ENCODE measurements around the gene CDK16. TPM values are rescaled to one million over a fixed set of nuclear protein-coding genes. Genes with fewer than 3 reads are reported as not detected.

The CDK16 gene
- total and polyA plus RNA-seq, 8 donors, result 31.2 to 156 (median 47.4) TPM

GRCh38 chrX:47199286-47199685, 19.2 kb upstream of the CDK16 start:
- H3K27me3 ChIP-seq, result no peaks in the 10 kb centered on the region
- H3K4me3 ChIP-seq, result no peak overlapping the region
- no peak for DNase-seq
- intact Hi-C loops (cut with DNase I; ENCODE audit: low total_unique reads), result loop anchor here (10.0 kb wide), 2 partner anchors 186 to 326 kb away; no protein-coding TSS in a partner anchor
- H3K27ac ChIP-seq, result no peak overlapping the region
- H3K36me3 ChIP-seq, result peaks cover 46 to 66% (median 64%) of the 10 kb centered on the region in 4 donors
- H3K9me3 ChIP-seq, result no peaks in the 10 kb centered on the region
- 78 to 94% (median 90%) methylated on average over 7 to 10 of the region's 10 CpGs for WGBS, 5 donors
- H3K4me1 ChIP-seq, result peaks cover 20 to 46% (median 40%) of the 10 kb centered on the region in 4 donors
- TF ChIP-seq EP300 (IDR thresholded peaks at IDR 0.05) (no peak), POLR2A (IDR thresholded peaks at IDR 0.05) (no peak), POLR2AphosphoS5 (IDR thresholded peaks at IDR 0.05) (no peak), CTCF (IDR thresholded peaks at IDR 0.05) (no peak)

GRCh38 chrX:47200385-47201150, 17.9 kb upstream of the CDK16 start:
- 71 to 83% (median 78%) methylated on average over 9 of the region's 9 CpGs for WGBS, 5 donors
- intact Hi-C loops (cut with DNase I; ENCODE audit: low total_unique reads), result no loop called here
- peak in 1 of 2 donors; percentile 40 for DNase-seq

GRCh38 chrX:47201345-47201944, 17.0 kb upstream of the CDK16 start:
- no peak overlapping the region for H3K4me3 ChIP-seq
- no peaks in the 10 kb centered on the region for H3K27me3 ChIP-seq
- H3K27ac ChIP-seq, result no peak overlapping the region
- 76 to 97% (median 85%) methylated on average over 7 to 9 of the region's 9 CpGs for WGBS, 5 donors
- TF ChIP-seq POLR2AphosphoS5 (IDR thresholded peaks at IDR 0.05), result no peak
- no peak for TF ChIP-seq POLR2A (IDR thresholded peaks at IDR 0.05)
- no peak for DNase-seq
- intact Hi-C loops (cut with DNase I; ENCODE audit: low total_unique reads), result no loop called here
- H3K9me3 ChIP-seq, result no peaks in the 10 kb centered on the region
- H3K36me3 ChIP-seq, result peaks cover 46 to 88% (median 86%) of the 10 kb centered on the region in 4 donors
- peaks cover 8 to 24% (median 19%) of the 10 kb centered on the region in 4 donors for H3K4me1 ChIP-seq

More at GRCh38 chrX:47200385-47201150, 17.9 kb upstream of the CDK16 start:
- Histone ChIP-seq H3K36me3 (peaks cover 46 to 79% (median 77%) of the 10 kb centered on the region in 4 donors), H3K27me3 (no peaks in the 10 kb centered on the region), H3K4me1 (peaks cover 15 to 33% (median 28%) of the 10 kb centered on the region in 4 donors), H3K9me3 (no peaks in the 10 kb centered on the region), H3K4me3 (no peak overlapping the region), H3K27ac (no peak overlapping the region)
- TF ChIP-seq POLR2AphosphoS5 (IDR thresholded peaks at IDR 0.05), result no peak

GRCh38 chrX:47202316-47202715, 16.2 kb upstream of the CDK16 start:
- no peaks in the 10 kb centered on the region for H3K27me3 ChIP-seq
- no peaks in the 10 kb centered on the region for H3K9me3 ChIP-seq
- intact Hi-C loops (cut with DNase I; ENCODE audit: low total_unique reads), result no loop called here
- no peak overlapping the region for H3K27ac ChIP-seq
- DNase-seq, result no peak
- WGBS, 5 donors, result 90 to 97% (median 95%) methylated on average over 5 to 11 of the region's 11 CpGs; no CpG with 5 or more reads in 1 of the 5 donors
- TF ChIP-seq CTCF (IDR thresholded peaks at IDR 0.05) (no peak), POLR2AphosphoS5 (IDR thresholded peaks at IDR 0.05) (no peak), EP300 (IDR thresholded peaks at IDR 0.05) (no peak), POLR2A (IDR thresholded peaks at IDR 0.05) (no peak)
- H3K4me1 ChIP-seq, result peaks cover 0 to 15% (median 10%) of the 10 kb centered on the region in 4 donors
- peaks cover 46 to 96% (median 95%) of the 10 kb centered on the region in 4 donors for H3K36me3 ChIP-seq
- no peak overlapping the region for H3K4me3 ChIP-seq

GRCh38 chrX:47202877-47203276, 15.6 kb upstream of the CDK16 start:
- H3K36me3 ChIP-seq, result peaks cover 46 to 100% (median 100%) of the 10 kb centered on the region in 4 donors
- H3K4me1 ChIP-seq, result peaks cover 0 to 10% (median 7%) of the 10 kb centered on the region in 4 donors
- no peak overlapping the region for H3K4me3 ChIP-seq
- WGBS, 5 donors, result 50 to 79% (median 75%) methylated on average over 3 to 4 of the region's 4 CpGs
- no peak for DNase-seq
- no peaks in the 10 kb centered on the region for H3K9me3 ChIP-seq
- H3K27ac ChIP-seq, result no peak overlapping the region
- no peaks in the 10 kb centered on the region for H3K27me3 ChIP-seq
- intact Hi-C loops (cut with DNase I; ENCODE audit: low total_unique reads), result no loop called here
- no peak for TF ChIP-seq EP300 (IDR thresholded peaks at IDR 0.05)
- no peak for TF ChIP-seq POLR2A (IDR thresholded peaks at IDR 0.05)
- TF ChIP-seq POLR2AphosphoS5 (IDR thresholded peaks at IDR 0.05), result no peak
- TF ChIP-seq CTCF (IDR thresholded peaks at IDR 0.05), result no peak

Measured in stomach (tissue), 9 donors.